ENCODE results near the gene LGR6.

- TF ChIP-seq EZH2phosphoT487 (IDR thresholded peaks at IDR 0.05; ENCODE audit: low read depth, severe bottlenecking, unreplicated experiment) (no peak), CTCF (IDR thresholded peaks at IDR 0.05; ENCODE audit: poor library complexity) (no peak)
These were observed 16.4 kb upstream of the LGR6 start for GRCh38 chr1:202176949-202177927.

Measured in hepatocyte (in vitro differentiated cells).